Psoas muscle (tissue), 8 donors: ENCODE measurements around the gene LCE1E. TPM values are rescaled to one million over a fixed set of nuclear protein-coding genes. Genes with fewer than 3 reads are reported as not detected.

Source experiments
- ATAC-seq, 4 donors: fragments of 200-7000 bp; cut with Tn5 transposase; one replicate each; pipeline ENCODE4 v1.9.1; 2020; ENCODE audit warnings: moderate library complexity in 3 of 4, mild to moderate bottlenecking in 2 of 4
- DNase-seq, 2 donors: peaks; one replicate each; pipeline ENCODE4 v3.0.0-alpha.2; 2020
- H3K27ac ChIP-seq: fragments of 200-600 bp; one replicate; pipeline ENCODE4 v1.8.0; 2022
- H3K27me3 ChIP-seq, 3 donors: fragments of 200-600 bp in 1 of 3; one replicate each; pipeline versions ENCODE4 v1.6.1 to v1.8.0; 2013 to 2022; ENCODE audit warnings: low read length in 2 of 3, mild to moderate bottlenecking in 2 of 3, moderate library complexity in 1 of 3; ENCODE audit not compliant: insufficient read depth in 3 of 3
- H3K36me3 ChIP-seq, 2 donors: fragments of 200-600 bp in 1 of 2; one replicate each; pipeline versions ENCODE4 v1.6.1 to v1.8.0; 2013 to 2022; ENCODE audit warnings: low read depth in 1 of 2, mild to moderate bottlenecking in 1 of 2, moderate library complexity in 1 of 2; ENCODE audit not compliant: insufficient read depth in 1 of 2
- H3K4me1 ChIP-seq: fragments of 200-600 bp; one replicate; pipeline ENCODE4 v1.8.0; 2022
- H3K4me3 ChIP-seq: fragments of 200-600 bp; one replicate; pipeline ENCODE4 v1.8.0; 2022; ENCODE audit warnings: mild to moderate bottlenecking
- H3K9me3 ChIP-seq: fragments of 200-600 bp; one replicate; pipeline ENCODE4 v1.8.0; 2022
- CTCF ChIP-seq: fragments of 200-600 bp; IDR thresholded peaks from one replicate; pipeline ENCODE4 v1.8.0; 2022; ENCODE audit warnings: antibody characterized with exemption
- WGBS, 3 donors: extraction: QIAGEN DNeasy Blood & Tissue Kit; methylation state at CpG; one replicate each; pipeline versions ENCODE4 v1.1.6 to v1.1.7; 2013; 5-methylcytosine and 5-hydroxymethylcytosine counted together
- intact Hi-C, 2 donors: fragments of 100-400 bp; cut with DNase I; formaldehyde crosslinking; loops; one replicate each; pipeline versions ENCODE4 v1.11.0 to v1.14.2; 2022
- polyA plus RNA-seq, 3 donors: library from polyadenylated mRNA; stranded (reverse); fragments of 200-250 nt; gene quantifications; one replicate each; pipeline ENCODE4 v1.2.3, GENCODE V29; 2013
- total RNA-seq, 4 donors: library from RNA; stranded (reverse); fragmentation: NEBNext Ultra II Directional in 2 of 4; extraction: Animal tissue kit (Norgen Biotek cat#: 25700) in 2 of 4; gene quantifications; one replicate each; pipeline versions ENCODE4 v1.2.1 to v1.2.4, GENCODE V29; 2021 to 2023
- donor health status: healthy with polysubstance abuse.
- donor health status: DM: no; HTN: no; CAD: no; lungs with moderate emphysema.
- donor health status: Bipolar disorder and iron deficiency.
- donor health status: healthy.
- donor health status: DM: yes; HTN: yes; CAD: no.
- donor health status: DM: no; HTN: no; CAD: no.
- donor health status: DM: no; HTN: no; CAD: no.
- donor health status: DM: yes; HTN: yes; CAD: no.

LCE1E gene
- total and polyA plus RNA-seq, 7 donors: not detected

GRCh38 chr1:152811671-152812070 lies 25.6 kb downstream of the LCE1E start, which contains the start of gene LCE1B:
Gene LCE1B (plus strand): TSS chr1:152811971. CDS start chr1:152812447, 476 bp downstream.
- peaks cover 0 to 1% (median 0%) of the 10 kb centered on the region in 3 donors for H3K27me3 ChIP-seq
- no peak within 1 kb of the TSS for H3K27ac ChIP-seq
- intact Hi-C loops: no loop called here
- ATAC-seq (no peak), DNase-seq (no peak)
- H3K4me3 ChIP-seq: no peak within 1 kb of the TSS
- WGBS, 3 donors: 71 to 92% (median 84%) methylated on average over 2 of the region's 2 CpGs
- no peaks in the 10 kb centered on the region for H3K9me3 ChIP-seq
- no peak for TF ChIP-seq CTCF
- H3K36me3 ChIP-seq: no peaks in the 10 kb centered on the region
- H3K4me1 ChIP-seq: no peaks in the 10 kb centered on the region

GRCh38 chr1:152817309-152817708 lies 31.3 kb downstream of the LCE1E start:
- ATAC-seq: no peak
- 82 to 85% (median 83%) methylated on average over 6 of the region's 6 CpGs for WGBS, 3 donors

GRCh38 chr1:152823294-152823693 lies 37.2 kb downstream of the LCE1E start:
- WGBS, 3 donors: 35 to 40% (median 39%) methylated on average over 5 of the region's 5 CpGs
- Histone ChIP-seq H3K4me1 (no peaks in the 10 kb centered on the region), H3K4me3 (no peak overlapping the region), H3K9me3 (no peaks in the 10 kb centered on the region), H3K27ac (no peak overlapping the region), H3K36me3 (no peaks in the 10 kb centered on the region), H3K27me3 (no peaks in the 10 kb centered on the region)
- ATAC-seq: no peak
- TF ChIP-seq CTCF: no peak
- intact Hi-C loops: no loop called here
- no peak for DNase-seq

More at GRCh38 chr1:152817309-152817708, 31.3 kb downstream of the LCE1E start:
- TF ChIP-seq CTCF: no peak
- Histone ChIP-seq H3K4me3 (no peak overlapping the region), H3K9me3 (no peaks in the 10 kb centered on the region), H3K27ac (no peak overlapping the region), H3K4me1 (no peaks in the 10 kb centered on the region), H3K36me3 (no peaks in the 10 kb centered on the region), H3K27me3 (no peaks in the 10 kb centered on the region)
- no peak for DNase-seq
- intact Hi-C loops: no loop called here

- Histone ChIP-seq H3K36me3 (no peaks in the 10 kb centered on the region), H3K4me3 (no peak overlapping the region), H3K4me1 (no peaks in the 10 kb centered on the region), H3K27me3 (no peaks in the 10 kb centered on the region), H3K9me3 (no peaks in the 10 kb centered on the region), H3K27ac (no peak overlapping the region)
- TF ChIP-seq CTCF: no peak
- DNase-seq (no peak), ATAC-seq (no peak)
- intact Hi-C loops: no loop called here
These were observed 38.9 kb downstream of the LCE1E start for GRCh38 chr1:152824964-152825363.

- no peak within 1 kb of the TSS for H3K4me3 ChIP-seq
- no peak for TF ChIP-seq CTCF
- H3K36me3 ChIP-seq: no peaks in the 10 kb centered on the region
- no peaks in the 10 kb centered on the region for H3K27me3 ChIP-seq
- intact Hi-C loops: no loop called here
- no peak for ATAC-seq
- no peaks in the 10 kb centered on the region for H3K4me1 ChIP-seq
- DNase-seq: no peak
- no peaks in the 10 kb centered on the region for H3K9me3 ChIP-seq
- WGBS, 3 donors: 62 to 89% (median 74%) methylated on average over 2 of the region's 2 CpGs
- H3K27ac ChIP-seq: no peak within 1 kb of the TSS
These were observed 41.1 kb downstream of the LCE1E start, which contains the start of gene LCE1A for GRCh38 chr1:152827173-152827572. Gene LCE1A (plus strand): TSS chr1:152827473. CDS start chr1:152827473, 0 bp downstream.
